BE2C (cell line): ENCODE results near the gene CD300E.
"Not testable (repeated sequence)": the region's sequence is repeated elsewhere in the genome, so short reads cannot be mapped to it uniquely, and the experiment has no call there.

Experiments used
- DNase-seq: peaks from one replicate; pipeline ENCODE4 v3.0.0-alpha.2; 2020
- H3K27me3 ChIP-seq: fragments of 250-450 bp; sonication (Bioruptor Pico); 2 replicates; pipeline ENCODE4 v1.5.1; 2020; ENCODE audit warnings: mild to moderate bottlenecking
- H3K36me3 ChIP-seq: fragments of 250-450 bp; sonication (Bioruptor Pico); 2 replicates; pipeline ENCODE4 v1.5.1; 2020; ENCODE audit warnings: mild to moderate bottlenecking
- H3K4me1 ChIP-seq: fragments of 250-450 bp; sonication (Bioruptor Pico); 2 replicates; pipeline ENCODE4 v1.5.1; 2020
- H3K4me3 ChIP-seq: 2 replicates; pipeline ENCODE4 v1.5.1; 2011; ENCODE audit warnings: low read depth, low read length
- H3K9me3 ChIP-seq: fragments of 250-450 bp; sonication (Bioruptor Pico); 2 replicates; pipeline ENCODE4 v1.5.1; 2020
- CTCF ChIP-seq: IDR thresholded peaks from 2 replicates; pipeline ENCODE4 v1.5.1; 2012; ENCODE audit warnings: mild to moderate bottlenecking, low read depth, low read length

The CD300E gene

GRCh38 chr17:74639704-74640151 is 16.2 kb upstream of the CD300E start:
- H3K9me3 ChIP-seq, result no peaks in the 10 kb centered on the region
- H3K36me3 ChIP-seq, result no peaks in the 10 kb centered on the region
- no peaks in the 10 kb centered on the region for H3K4me1 ChIP-seq
- no peaks in the 10 kb centered on the region for H3K27me3 ChIP-seq
- no peak for TF ChIP-seq CTCF
- no peak for DNase-seq
- H3K4me3 ChIP-seq, result no peak overlapping the region

DNA sequence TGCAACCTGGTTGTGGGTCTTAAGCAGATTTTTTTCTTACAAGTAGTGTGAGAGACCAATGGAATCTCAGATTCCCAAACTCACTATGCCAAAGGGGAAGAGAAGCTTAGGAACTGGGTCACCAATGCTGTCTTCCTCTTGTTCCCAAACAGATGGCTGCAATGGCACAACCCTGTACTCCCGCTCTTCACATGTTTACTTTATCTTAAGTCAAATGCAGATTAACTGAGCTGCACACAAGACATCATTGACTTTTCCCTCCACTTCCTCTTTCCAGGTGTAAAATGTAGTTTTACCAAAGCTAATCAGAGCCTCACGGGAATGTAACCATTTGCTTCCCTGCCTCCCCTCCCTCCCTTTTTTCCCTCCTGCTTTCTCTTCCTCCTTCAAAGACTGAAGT is 14.4 kb upstream of the CD300E start:
- H3K4me1 ChIP-seq, result no peaks in the 10 kb centered on the region
- H3K9me3 ChIP-seq, result no peaks in the 10 kb centered on the region
- H3K4me3 ChIP-seq, result no peak overlapping the region
- TF ChIP-seq CTCF, result no peak
- no peak for DNase-seq
- no peaks in the 10 kb centered on the region for H3K36me3 ChIP-seq
- H3K27me3 ChIP-seq, result no peaks in the 10 kb centered on the region

DNA sequence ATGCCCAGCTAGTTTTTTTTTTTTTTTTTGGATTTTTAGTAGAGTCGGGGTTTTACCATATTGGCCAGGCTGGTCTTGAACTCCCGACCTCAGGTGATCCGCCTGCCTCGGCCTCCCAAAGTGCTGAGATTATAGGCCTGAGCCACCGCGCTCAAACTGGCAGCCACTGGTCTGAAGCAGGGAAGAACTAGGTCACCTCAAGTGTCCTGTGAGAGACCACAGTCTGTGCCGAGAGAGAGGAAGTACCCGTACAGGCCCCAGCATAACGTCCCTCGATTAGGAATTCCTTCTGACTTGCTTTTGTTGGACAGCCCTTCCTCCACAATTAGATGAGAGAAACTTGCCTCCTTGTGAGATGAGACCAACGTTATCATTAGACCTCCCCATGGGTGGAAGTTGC is 13.7 kb upstream of the CD300E start:
- Histone ChIP-seq H3K36me3 (no peaks in the 10 kb centered on the region), H3K4me1 (no peaks in the 10 kb centered on the region), H3K9me3 (no peaks in the 10 kb centered on the region), H3K27me3 (no peaks in the 10 kb centered on the region), H3K4me3 (no peak overlapping the region)
- DNase-seq, result no peak
- no peak for TF ChIP-seq CTCF

DNA sequence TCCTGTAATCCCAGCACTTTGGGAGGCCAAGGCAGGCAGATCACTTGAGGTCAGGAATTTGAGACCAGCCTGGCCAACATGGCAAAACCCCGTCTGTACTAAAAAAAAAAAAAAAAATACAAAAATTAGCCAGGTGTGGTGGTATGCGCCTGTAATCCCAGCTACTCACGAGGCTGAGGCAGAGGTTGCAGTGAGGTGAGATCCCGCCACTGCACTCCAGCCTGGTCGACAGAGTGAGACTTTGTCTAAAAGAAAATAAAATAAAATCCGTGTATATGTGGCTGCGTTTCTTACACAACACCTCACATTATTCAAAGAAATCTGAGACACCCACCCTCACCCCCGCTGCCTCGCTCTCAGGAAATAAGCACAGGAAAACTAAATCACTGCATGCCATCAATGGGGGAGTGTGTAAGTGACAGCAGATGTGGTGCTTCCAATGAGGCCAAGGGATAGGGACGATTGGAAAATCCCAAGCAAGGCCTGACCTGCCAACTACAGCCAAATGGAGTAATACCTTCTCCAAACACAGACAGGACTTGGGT is 13.1 kb upstream of the CD300E start:
- H3K4me3 ChIP-seq, H3K27me3 ChIP-seq, H3K9me3 ChIP-seq, H3K4me1 ChIP-seq, DNase-seq, H3K36me3 ChIP-seq: not testable (repeated sequence)

- no peak for DNase-seq
- Histone ChIP-seq H3K9me3 (no peaks in the 10 kb centered on the region), H3K4me1 (no peaks in the 10 kb centered on the region), H3K4me3 (no peak overlapping the region), H3K36me3 (no peaks in the 10 kb centered on the region), H3K27me3 (no peaks in the 10 kb centered on the region)
- TF ChIP-seq CTCF, result no peak
Measured at GRCh38 chr17:74635418-74635817, 11.9 kb upstream of the CD300E start.

- Histone ChIP-seq H3K36me3 (no peaks in the 10 kb centered on the region), H3K4me3 (no peak overlapping the region), H3K27me3 (no peaks in the 10 kb centered on the region), H3K9me3 (no peaks in the 10 kb centered on the region), H3K4me1 (no peaks in the 10 kb centered on the region)
- no peak for DNase-seq
- no peak for TF ChIP-seq CTCF
Measured at GRCh38 chr17:74633326-74633725, 9.8 kb upstream of the CD300E start.

DNA sequence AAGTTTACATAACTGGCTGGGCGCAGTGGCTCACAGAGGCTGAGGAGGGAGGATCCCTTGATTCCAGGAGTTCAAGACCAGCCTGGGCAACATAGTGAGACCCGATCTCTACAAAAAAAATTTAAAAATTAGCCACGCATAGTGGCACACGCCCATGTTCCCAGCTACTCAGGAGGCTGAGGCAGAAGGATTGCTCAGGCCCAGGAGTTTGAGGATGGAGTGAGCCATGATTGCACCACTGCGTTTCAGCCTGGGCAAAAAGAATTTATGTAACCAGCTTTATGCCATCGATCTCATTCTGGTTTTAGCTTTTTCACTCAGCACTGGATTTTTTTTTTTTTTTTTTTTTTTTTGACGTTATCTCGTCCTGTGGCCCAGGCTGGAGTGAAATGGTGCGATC is 9.1 kb upstream of the CD300E start:
- Histone ChIP-seq H3K27me3 (no peaks in the 10 kb centered on the region; the same call in 1 of the 2 replicates), H3K9me3 (no peaks in the 10 kb centered on the region), H3K4me3 (no peak overlapping the region; the same call in none of the 2 replicates), H3K36me3 (no peaks in the 10 kb centered on the region), H3K4me1 (no peaks in the 10 kb centered on the region)
- DNase-seq, result no peak
- TF ChIP-seq CTCF, result no peak
